Left renal cortex interstitium (tissue), 4 donors: ENCODE measurements around the gene CCDC182. TPM values are rescaled to one million over a fixed set of nuclear protein-coding genes. Genes with fewer than 3 reads are reported as not detected.

ENCODE experiments used
- DNase-seq, 4 donors: peaks; one replicate each; pipeline ENCODE4 v3.0.0-alpha.2; 2013; ENCODE audit warnings: low read depth in 4 of 4, low spot score in 2 of 4, missing footprints in 1 of 4
- polyA plus RNA-seq, 4 donors: library from polyadenylated mRNA; unstranded; fragments of 120-200 nt; gene quantifications; one replicate each; pipeline ENCODE4 v1.2.1, GENCODE V29; 2013; ENCODE audit not compliant: insufficient read length in 4 of 4

CCDC182 gene
- polyA plus RNA-seq, result under 1 TPM in 1 of 4 donors, not detected in 3; 0.13 TPM

DNA sequence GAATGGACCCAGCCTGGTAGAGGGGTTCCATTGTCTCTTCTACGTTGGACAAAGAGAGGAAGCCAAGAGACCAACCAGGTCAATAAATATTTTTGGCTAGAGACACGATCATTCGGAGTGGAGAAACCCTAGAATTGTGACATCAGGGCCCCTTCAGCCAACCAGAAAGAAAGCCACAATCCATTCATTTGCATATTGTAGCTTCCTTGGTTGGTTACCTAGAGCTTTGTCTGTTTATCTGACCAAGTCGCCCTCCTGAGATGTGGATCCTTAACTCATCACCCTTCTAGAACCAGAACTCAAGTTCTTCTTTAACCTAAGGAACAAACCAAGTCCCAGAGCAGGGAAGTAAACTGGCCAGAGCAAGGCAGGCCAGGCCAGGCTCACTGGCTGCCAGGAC lies at the start of gene CCDC182:
Gene CCDC182, minus strand, starts transcription at position 58 of the 400 bp plus-strand sequence. Its CDS starts 27 bp downstream, at position 31.
- no peak for DNase-seq

- DNase-seq, result no peak
Observed at GRCh38 chr17:57794841-57795240, 49.7 kb upstream of the CCDC182 start.

- DNase-seq, result no peak
Observed at GRCh38 chr17:57788725-57789124, 43.6 kb upstream of the CCDC182 start.

GRCh38 chr17:57785022-57785421 lies 39.9 kb upstream of the CCDC182 start:
- DNase-seq, result peak in 3 of 4 donors; percentile 46 to 68 (median 55)

DNA sequence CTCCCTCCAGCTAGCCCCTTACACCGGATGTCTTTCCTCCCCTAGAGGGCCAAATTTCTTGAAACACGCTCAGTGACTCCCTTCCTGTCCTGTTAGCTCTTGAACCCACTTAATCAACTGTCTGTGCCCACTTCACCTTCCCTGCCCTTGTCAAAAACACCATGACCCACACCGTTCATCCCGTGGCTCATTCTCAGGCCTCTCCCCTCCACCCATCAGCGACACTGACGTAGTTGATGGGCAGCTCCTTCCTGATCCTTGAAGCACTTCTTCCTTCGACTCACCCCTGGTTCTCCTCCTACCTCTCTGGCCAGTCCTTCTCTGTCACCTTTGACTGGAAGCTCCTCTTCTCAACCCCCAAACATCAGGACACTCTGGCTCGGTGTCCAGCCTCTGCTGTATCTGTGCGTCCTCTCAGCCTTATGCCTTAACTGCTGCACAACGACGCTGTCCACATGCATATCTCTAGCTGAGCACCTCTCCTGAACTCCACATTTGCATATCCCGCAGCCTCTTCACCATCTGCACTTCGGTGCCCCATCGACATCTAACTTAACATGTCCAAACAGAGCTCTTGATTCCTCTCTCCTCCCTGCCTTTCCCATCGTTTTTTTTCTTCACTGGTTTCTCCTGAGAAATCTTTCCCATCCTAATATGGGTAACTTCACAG lies 39.3 kb upstream of the CCDC182 start:
- DNase-seq, result no peak

- peak in 3 of 4 donors; percentile 58 to 75 (median 65) for DNase-seq
Observed at GRCh38 chr17:57783338-57783742, 38.2 kb upstream of the CCDC182 start.

DNA sequence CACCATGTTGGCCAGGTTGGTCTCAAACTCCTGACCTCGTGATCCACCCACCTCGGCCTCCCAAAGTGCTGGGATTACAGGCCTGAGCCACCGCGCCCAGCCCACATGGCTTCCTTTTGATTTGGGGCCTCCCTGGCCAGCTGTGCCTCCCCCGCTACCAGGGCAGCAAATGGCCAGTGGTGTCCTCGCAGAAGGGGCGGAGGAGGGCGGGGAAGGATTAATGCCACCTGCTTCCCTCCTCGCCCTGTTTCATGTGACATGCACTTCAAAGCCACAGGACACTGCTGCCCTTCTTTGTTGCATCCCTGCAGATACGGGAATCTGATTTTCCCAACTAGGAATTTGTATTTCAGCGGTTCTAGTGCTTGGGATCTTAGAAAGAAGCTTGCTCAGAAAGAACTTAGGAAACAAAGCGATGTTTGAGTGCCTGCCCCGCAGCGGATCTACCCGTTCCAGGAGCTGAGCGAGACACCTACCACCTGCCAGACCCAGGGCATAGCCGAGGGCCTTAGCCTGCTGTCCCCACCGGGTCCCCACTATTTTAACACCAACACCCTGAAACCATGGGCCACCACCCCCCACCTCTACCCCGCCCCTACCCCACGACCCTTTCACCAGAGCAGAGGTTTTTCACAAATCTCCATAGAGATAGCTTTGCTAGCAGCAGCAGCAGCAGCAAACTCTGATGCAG lies 37.7 kb upstream of the CCDC182 start:
- no peak for DNase-seq

DNA sequence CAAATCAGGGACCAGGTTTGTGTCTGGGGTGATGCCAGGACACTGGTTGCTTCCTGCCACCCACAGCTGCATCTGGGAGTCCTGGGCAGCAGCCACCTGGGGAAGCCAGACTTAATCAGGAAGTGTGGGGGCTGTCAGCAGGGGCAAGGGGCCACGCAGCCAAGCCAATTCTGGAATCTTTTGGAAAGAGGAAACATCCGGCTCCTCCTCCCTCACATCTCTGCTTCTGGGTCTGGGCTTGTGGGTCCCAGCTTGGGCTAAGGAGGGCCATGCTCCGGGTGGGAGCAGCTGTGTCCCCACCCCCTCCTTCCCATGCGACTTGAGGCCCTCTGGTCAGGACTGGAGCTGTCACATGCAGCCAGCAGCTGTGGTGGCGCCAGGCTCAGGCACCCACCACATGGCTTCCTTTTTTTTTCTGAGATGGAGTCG lies 37.0 kb upstream of the CCDC182 start:
- DNase-seq, result no peak

- no peak for DNase-seq
Observed at GRCh38 chr17:57781386-57782061, 36.4 kb upstream of the CCDC182 start.

DNA sequence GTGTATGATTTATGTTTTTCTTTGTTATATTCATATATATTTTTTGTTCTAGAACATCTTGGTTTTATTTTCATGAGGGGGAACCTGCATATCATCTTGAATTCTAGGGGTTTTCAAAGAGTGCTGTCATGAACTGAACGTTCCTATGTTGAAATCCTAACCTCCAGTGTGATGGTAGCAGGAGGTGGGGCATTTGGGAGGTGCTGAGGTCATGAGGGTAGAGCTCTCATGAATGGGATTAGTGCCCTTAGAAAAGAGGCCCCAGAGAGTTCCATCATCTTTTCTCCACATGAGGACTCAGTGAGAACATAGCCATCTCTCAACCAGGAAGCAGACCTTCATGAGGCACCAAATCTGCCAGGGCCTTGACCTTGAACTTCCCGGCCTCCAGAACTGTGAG lies 34.6 kb upstream of the CCDC182 start:
- no peak for DNase-seq

DNA sequence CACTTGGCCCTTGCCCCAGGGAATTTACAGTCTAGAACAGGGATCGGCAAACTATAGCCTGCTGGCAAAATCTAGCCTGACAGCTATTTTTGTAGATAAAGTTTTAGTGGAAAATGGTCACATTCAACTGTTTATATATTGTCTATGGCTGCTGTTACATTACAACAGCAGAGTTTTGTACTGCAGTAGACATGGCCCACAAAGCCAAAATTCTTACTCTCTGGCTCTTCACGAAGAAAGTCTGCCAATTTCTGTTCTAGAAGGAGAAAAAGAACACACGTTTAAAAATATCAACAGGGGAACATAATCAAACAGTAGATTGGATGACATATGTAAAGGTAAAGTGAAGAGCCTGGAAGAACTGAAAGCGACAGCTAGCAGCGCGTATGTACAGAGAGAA lies 33.2 kb upstream of the CCDC182 start:
- no peak for DNase-seq

DNA sequence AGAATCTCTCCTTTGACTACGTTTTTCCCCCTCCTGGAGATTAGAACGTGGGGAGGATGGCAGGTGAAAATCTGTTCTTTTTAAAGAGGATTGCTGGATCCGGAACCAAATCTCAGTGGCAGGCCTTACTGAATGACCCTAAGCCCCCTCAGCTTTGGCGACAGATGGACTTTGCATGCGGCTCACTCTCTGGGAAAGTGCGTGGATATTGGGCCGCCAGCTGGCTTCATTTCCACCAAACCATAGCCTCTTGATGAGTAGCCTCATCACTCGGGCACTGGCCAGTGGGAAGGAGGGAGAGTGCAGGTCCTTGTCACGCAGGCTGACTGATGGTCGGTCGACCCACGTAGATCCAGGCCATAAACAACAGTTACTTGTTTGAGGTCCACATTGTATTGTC lies 31.3 kb upstream of the CCDC182 start:
- no peak for DNase-seq

DNA sequence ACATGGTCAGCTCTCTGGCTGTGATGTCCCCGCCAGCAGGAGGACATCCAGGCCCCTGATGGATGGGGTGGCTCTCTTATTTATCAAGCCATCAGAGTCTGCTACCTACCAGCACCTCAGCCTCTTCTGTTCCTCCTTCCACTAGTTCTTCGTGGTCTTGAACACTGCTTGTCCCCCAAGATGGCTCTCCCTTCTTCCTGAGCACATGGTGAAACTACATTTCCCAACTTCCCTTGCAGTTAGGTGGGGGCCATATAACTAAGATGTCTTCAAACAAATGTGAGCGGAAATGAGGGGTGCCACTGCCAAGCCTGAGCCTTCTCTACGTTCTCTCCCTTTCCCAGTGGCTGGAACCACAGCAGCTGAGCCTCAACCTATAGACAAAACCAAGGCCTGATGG lies 29.8 kb upstream of the CCDC182 start:
- no peak for DNase-seq

GRCh38 chr17:57773557-57773956 lies 28.5 kb upstream of the CCDC182 start:
- DNase-seq, result no peak

DNA sequence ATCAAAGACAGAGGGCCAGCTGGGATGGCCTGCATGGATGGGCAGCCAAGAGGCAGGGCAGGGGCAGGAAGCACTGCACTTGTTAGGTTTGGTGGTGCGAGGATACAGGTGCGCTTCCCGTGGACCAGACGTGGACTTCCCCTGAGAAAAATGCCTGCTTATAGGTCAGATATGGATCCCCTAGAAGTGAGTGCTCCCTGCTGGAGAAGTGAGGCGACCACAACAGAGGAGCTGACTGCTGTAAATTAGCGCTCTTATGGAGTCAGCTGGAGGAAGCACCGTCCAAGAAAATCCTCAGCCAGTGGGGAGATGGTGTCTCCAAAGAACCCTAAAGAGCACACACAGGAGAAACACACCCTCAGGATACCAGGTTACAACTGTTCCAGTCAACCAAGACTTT lies 27.7 kb upstream of the CCDC182 start:
- DNase-seq, result no peak

GRCh38 chr17:57767561-57767960 lies 22.5 kb upstream of the CCDC182 start:
- no peak for DNase-seq

- DNase-seq, result no peak
Observed at GRCh38 chr17:57766318-57766943, 21.3 kb upstream of the CCDC182 start.

GRCh38 chr17:57762452-57763395 lies 17.6 kb upstream of the CCDC182 start:
- DNase-seq, result no peak

DNA sequence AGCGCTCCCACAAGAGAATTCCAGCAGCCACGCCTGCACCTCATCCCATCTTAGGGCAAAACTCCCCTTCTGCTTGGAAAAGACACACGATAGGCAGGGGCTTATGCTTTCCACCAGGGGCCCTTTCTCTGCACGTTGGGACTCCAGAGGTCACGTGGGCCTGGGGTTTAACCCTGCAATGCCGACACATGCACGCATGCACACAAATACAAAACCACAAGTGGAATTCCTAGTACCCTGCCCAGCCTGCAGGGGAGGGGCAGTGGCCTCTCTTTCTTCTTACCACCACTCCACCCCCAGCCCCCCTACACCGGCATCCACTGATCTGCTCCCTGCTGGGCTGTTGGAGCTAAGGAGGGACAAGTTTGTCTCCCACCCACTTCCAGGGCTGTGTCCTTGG lies 16.8 kb upstream of the CCDC182 start:
- DNase-seq, result no peak

- DNase-seq, result no peak
Observed at GRCh38 chr17:57760046-57760445, 14.9 kb upstream of the CCDC182 start.
